Eye (tissue), 1 donor: ENCODE data around the gene EMILIN1.

ENCODE experiments used
- DNase-seq: peaks from one replicate; pipeline ENCODE4 v3.0.0-alpha.2; 2015

EMILIN1 gene

DNA sequence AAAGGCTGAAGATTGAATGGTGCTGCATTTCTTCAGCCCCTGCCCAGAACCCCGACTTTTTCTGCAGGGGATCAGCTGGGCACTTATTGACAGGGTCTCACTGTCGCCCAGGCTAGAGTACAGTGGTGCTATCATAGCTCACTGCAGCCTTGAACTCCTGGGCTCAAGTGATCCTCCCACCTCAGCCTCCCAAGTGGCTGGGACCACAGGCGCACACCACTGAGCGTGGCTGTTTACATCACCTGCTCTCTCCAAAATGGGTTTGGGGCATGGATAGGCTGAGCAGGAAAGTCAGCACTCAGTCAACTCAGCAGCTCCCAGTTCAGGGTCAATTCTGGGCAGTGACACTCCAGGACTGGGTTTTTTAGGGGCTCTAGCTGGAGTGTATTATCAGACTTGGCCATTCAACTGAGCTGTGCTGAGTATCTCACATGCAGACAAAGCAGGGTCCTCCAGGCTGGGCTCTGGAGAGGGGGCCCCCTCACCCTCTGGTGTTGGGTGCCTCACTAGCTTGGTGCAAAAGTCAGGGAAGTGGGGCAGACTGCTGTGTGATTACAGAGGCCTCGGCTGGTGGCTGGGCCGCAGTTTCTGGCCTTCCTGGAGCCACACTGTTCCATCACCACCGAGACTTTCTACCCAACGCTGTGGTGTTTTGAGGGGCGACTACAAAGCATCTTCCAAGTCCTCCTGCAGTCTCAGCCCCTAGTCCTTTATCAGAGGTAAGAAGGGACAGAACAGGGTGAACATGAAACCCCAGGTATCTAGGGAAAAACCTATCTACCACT is 49.7 kb downstream of the EMILIN1 start:
- DNase-seq: no peak

DNA sequence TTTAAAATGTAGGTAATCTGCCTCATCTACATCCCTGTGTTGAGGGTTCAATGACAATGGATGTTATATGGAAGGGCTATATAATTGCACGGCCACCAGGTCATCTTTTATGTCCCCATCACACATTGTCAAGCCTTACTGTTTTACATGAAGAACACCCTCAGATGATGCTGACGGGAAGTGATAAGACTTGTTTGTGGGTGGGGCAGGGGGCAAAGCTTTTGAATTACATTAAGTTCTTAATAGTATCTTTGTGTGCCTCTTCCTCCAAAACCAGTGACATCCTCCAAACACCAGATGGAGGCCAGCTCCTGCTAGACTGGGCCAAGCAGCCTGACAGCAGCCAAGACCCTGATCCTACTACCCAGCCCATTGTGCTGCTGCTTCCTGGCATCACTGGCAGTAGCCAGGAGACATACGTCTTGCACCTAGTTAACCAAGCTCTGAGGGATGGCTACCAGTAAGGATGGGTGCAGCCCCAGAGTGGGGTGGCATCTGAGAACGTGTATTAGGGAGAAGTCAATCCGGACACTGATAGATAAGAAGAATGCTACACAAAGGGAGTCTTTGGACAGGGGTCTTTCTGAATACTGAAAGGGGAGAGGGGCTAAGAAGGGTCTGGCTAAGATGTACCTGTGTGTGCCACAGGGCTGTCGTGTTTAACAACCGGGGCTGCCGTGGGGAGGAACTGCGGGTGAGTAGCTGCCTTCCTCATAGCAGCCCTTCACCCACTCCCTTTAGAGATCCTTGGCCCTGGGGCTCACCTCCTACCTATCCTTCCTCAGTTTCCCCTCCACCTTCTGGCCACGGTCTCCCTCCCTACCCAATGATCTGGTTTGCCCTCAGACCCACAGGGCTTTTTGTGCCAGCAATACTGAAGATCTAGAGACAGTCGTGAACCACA is 50.5 kb downstream of the EMILIN1 start:
- no peak for DNase-seq

DNA sequence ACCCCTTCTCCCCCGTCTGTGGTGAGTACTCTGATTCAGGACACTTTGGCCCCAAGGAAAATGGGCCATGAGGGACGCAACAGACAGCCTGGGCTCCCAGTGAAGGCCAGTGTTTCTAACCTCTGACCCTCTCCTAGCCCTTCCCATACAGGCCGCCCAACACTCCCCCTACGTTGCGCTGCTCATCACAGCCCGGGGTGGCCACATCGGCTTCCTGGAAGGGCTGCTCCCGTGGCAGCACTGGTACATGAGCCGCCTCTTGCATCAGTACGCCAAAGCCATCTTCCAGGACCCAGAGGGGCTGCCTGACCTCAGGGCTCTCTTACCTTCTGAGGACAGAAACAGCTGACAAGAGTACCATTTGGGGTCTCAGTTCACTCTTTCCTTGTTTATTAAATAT is 52.0 kb downstream of the EMILIN1 start:
- DNase-seq: no peak

DNA sequence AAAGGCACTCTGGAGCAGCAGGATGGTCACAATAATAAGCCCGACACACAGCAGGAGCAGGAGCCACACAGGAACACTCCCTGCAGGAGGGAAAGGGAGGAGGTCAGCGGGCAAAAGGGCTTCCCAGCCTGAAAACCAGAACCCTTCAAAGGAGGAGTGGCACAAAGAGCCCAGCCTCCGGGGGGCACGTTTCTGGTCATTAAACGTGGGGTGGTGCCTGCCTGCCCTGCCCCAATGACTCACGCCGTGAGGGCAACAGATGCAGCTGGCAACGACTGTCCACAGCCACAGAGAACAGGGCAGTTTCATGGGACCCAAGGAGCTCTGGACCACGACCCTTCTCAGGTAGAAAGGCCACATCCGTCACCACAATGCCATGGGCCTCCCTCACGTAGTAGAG is 53.0 kb downstream of the EMILIN1 start:
- DNase-seq: no peak

DNA sequence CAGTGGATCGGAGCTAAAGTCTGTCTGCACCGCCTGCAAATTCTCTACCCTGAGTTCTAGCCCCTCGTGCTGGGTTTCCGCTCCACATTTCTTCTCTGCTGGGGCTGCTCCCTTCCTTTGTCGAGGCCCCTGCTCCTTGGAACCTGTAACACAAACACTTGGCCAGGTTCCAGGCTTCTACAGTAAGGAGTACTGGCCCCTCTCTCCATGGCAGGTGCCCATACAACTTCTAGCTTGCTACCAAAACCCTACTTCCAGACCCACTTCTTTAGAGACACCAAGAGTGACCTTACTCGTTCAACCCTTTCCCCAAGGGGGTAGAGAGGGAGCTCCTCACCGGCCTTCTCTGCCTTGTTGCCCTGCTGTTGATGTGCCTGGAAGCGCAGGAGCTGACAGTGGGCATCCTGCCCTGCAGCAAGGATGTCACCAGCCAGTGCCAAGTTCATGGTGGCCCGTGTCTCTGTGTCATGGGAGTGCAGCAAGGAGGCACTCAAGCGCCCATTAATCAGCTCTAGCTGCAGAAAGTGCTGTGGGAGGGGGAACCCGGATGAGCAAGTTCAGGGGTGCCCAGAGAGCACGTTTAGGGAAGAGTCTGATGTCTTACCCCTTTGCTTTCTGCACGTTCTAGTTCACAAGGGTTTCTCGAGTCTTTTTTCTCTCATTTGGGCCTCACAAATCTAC is 54.9 kb downstream of the EMILIN1 start:
- no peak for DNase-seq

DNA sequence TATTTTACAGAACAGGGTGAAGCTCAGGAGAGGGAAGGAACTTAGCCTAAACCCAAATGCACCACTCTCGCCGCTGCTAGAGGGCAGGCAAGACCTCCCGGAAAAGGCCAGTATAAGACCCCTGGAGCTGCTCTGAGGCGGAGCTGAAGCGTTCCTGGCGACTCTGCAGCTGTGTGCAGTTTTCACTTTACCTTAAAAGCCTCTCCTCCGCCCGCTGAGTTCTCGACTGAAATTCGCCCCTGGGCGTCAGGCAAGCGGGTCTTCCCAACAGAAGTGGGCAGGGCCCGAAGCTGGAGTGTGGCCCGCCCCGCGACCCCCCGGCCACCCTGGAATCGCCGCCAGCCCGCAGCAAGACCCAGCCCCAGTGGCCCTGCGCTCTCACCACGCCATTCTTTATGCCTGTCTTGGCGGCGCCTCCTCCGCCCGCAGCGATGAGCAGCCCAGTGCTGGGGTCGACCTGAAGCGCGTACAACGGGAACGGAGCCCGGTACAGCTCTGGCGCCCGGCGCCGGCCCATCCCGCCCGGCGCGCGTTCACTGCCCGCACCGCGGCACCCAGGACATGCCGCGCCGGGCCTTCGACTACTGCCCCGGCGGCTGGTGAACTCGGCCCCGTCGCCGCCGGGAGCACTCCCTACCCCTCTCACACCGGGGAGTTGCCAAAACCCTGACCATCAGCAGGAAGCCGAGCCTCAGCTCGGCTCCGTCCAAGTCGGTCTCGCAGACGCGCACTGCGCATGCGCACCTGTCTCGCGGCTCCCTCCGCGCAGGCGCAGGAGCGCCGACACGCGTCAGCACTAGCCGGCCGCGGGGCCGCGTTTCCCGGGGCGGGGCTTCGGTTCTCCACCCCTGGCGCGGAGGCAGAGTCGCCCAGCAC is 55.7 kb downstream of the EMILIN1 start, which contains the start of gene PREB:
Gene PREB (minus strand): TSS at position 732 of the 876 bp plus-strand sequence. CDS start 215 bp downstream, at position 517.
- DNase-seq: peak; percentile 99

DNA sequence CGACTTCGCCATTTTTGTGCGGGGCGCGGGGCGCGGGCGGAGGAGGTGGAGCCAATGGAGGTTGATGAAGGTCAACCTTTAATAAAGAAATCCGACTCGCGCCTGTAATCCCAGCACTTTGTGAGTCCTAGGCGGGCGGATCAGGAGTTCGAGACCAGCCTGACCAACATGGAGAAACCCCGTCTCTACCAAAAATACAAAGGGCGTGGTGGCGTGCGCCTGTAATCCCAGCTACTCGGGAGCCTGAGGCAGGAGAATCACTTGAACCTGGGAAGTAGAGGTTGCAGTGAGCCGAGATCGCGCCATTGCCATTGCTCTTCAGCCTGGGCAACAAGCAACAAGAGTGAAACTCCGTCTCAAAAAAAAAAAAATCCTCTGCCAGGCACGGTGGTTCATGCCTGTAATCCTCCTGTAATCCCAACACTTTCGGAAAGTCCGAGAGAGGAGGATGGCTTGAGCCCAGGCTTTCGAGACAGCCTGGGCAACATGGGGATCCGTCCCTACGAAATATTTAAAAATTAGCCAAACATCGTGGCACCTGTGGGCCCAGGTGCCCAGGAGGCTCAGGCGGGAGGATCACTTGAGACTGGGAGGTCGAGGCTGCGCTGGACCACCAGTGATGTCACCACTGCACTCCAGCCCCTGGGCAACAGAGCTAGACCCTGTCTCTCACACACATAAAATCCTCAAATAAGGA is 56.5 kb downstream of the EMILIN1 start:
- DNase-seq: no peak

DNA sequence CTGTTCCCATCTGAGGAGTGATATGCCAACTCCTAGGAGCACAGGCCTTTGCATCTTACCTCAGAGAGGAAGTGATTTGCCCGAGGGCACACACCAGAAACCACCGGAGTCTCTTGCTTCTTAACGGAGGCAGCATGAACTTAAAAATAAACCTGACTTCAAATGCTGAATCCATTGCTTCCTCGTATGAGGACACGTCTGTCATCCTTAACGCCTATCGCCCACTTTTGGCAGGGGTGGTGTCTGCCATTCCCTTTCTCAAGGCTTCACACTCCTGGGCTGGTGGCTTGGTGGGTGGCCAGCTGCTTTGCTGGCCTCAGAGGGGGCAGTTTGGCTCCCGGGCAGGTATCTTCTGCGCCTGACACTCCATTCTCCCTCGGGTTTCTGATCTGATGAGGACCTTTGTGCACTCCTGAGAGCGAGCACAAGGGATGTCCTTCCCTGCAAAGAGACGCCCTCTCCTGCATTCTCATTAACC is 57.1 kb downstream of the EMILIN1 start:
- DNase-seq: no peak
